ENCODE measurements around the gene TRIM43. TPM values are rescaled to one million over a fixed set of nuclear protein-coding genes. Genes with fewer than 3 reads are reported as not detected.
"Not testable (repeated sequence)": the region's sequence is repeated elsewhere in the genome, so short reads cannot be mapped to it uniquely, and the experiment has no call there.

TRIM43 gene
- total and polyA plus RNA-seq, 2 donors from 2014 or later, result not detected

GRCh38 chr2:95589777-95590536 lies 1.8 kb upstream of the TRIM43 start:
- H3K4me1 ChIP-seq (ENCODE audit: control insufficient read depth in 2 of 3, insufficient read depth in 2 of 3, low read depth in 1 of 3, low read length in 3 of 3); FAIRE-seq; H3K9ac ChIP-seq (ENCODE audit: low read length in 3 of 3); intact Hi-C loops (cut with DNase I); H3K27ac ChIP-seq (ENCODE audit: low read depth in 2 of 2, low read length in 2 of 2); DNase-seq; H3K27me3 ChIP-seq (ENCODE audit: control insufficient read depth, insufficient read depth, low read length); H3K36me3 ChIP-seq (ENCODE audit: control insufficient read depth in 2 of 3, insufficient read depth in 3 of 3, low read length in 3 of 3); H3K9me3 ChIP-seq (ENCODE audit: control insufficient read depth in 2 of 3, insufficient read depth in 1 of 3, low read length in 3 of 3); H3K4me3 ChIP-seq (ENCODE audit: low read length in 3 of 3): not testable (repeated sequence)

- FAIRE-seq; H3K4me1 ChIP-seq (ENCODE audit: control insufficient read depth in 2 of 3, insufficient read depth in 2 of 3, low read depth in 1 of 3, low read length in 3 of 3); H3K27ac ChIP-seq (ENCODE audit: low read depth in 2 of 2, low read length in 2 of 2); H3K9ac ChIP-seq (ENCODE audit: low read length in 3 of 3); H3K36me3 ChIP-seq (ENCODE audit: control insufficient read depth in 2 of 3, insufficient read depth in 3 of 3, low read length in 3 of 3); H3K27me3 ChIP-seq (ENCODE audit: control insufficient read depth, insufficient read depth, low read length); H3K4me3 ChIP-seq (ENCODE audit: low read length in 3 of 3); intact Hi-C loops (cut with DNase I); DNase-seq; H3K9me3 ChIP-seq (ENCODE audit: control insufficient read depth in 2 of 3, insufficient read depth in 1 of 3, low read length in 3 of 3): not testable (repeated sequence)
Observed at GRCh38 chr2:95592973-95593372, 1.2 kb downstream of the TRIM43 start.

- H3K36me3 ChIP-seq (ENCODE audit: control insufficient read depth in 2 of 3, insufficient read depth in 3 of 3, low read length in 3 of 3); H3K9ac ChIP-seq (ENCODE audit: low read length in 3 of 3); H3K4me3 ChIP-seq (ENCODE audit: low read length in 3 of 3); FAIRE-seq; H3K9me3 ChIP-seq (ENCODE audit: control insufficient read depth in 2 of 3, insufficient read depth in 1 of 3, low read length in 3 of 3); H3K27ac ChIP-seq (ENCODE audit: low read depth in 2 of 2, low read length in 2 of 2); intact Hi-C loops (cut with DNase I); DNase-seq; H3K4me1 ChIP-seq (ENCODE audit: control insufficient read depth in 2 of 3, insufficient read depth in 2 of 3, low read depth in 1 of 3, low read length in 3 of 3); H3K27me3 ChIP-seq (ENCODE audit: control insufficient read depth, insufficient read depth, low read length): not testable (repeated sequence)
Observed at GRCh38 chr2:95595012-95595411, 3.2 kb downstream of the TRIM43 start.

GRCh38 chr2:95601301-95601700 lies 9.5 kb downstream of the TRIM43 start:
- H3K36me3 ChIP-seq (ENCODE audit: control insufficient read depth in 2 of 3, insufficient read depth in 3 of 3, low read length in 3 of 3); FAIRE-seq; intact Hi-C loops (cut with DNase I): not testable (repeated sequence)

GRCh38 chr2:95602146-95602545 lies 10.3 kb downstream of the TRIM43 start:
- intact Hi-C loops (cut with DNase I); H3K4me3 ChIP-seq (ENCODE audit: low read length in 3 of 3); H3K27ac ChIP-seq (ENCODE audit: low read depth in 2 of 2, low read length in 2 of 2); H3K9ac ChIP-seq (ENCODE audit: low read length in 3 of 3); H3K27me3 ChIP-seq (ENCODE audit: control insufficient read depth, insufficient read depth, low read length); H3K36me3 ChIP-seq (ENCODE audit: control insufficient read depth in 2 of 3, insufficient read depth in 3 of 3, low read length in 3 of 3); DNase-seq; FAIRE-seq; H3K4me1 ChIP-seq (ENCODE audit: control insufficient read depth in 2 of 3, insufficient read depth in 2 of 3, low read depth in 1 of 3, low read length in 3 of 3); H3K9me3 ChIP-seq (ENCODE audit: control insufficient read depth in 2 of 3, insufficient read depth in 1 of 3, low read length in 3 of 3): not testable (repeated sequence)

More at GRCh38 chr2:95601301-95601700, 9.5 kb downstream of the TRIM43 start:
- not testable (repeated sequence) for H3K9ac ChIP-seq (ENCODE audit: low read length in 3 of 3); H3K4me1 ChIP-seq (ENCODE audit: control insufficient read depth in 2 of 3, insufficient read depth in 2 of 3, low read depth in 1 of 3, low read length in 3 of 3); H3K9me3 ChIP-seq (ENCODE audit: control insufficient read depth in 2 of 3, insufficient read depth in 1 of 3, low read length in 3 of 3); H3K27me3 ChIP-seq (ENCODE audit: control insufficient read depth, insufficient read depth, low read length); H3K27ac ChIP-seq (ENCODE audit: low read depth in 2 of 2, low read length in 2 of 2); DNase-seq; H3K4me3 ChIP-seq (ENCODE audit: low read length in 3 of 3)

GRCh38 chr2:95608356-95608755 lies 16.6 kb downstream of the TRIM43 start:
- DNase-seq; H3K9ac ChIP-seq (ENCODE audit: low read length in 3 of 3); H3K27me3 ChIP-seq (ENCODE audit: control insufficient read depth, insufficient read depth, low read length); H3K36me3 ChIP-seq (ENCODE audit: control insufficient read depth in 2 of 3, insufficient read depth in 3 of 3, low read length in 3 of 3); FAIRE-seq; H3K4me3 ChIP-seq (ENCODE audit: low read length in 3 of 3); H3K9me3 ChIP-seq (ENCODE audit: control insufficient read depth in 2 of 3, insufficient read depth in 1 of 3, low read length in 3 of 3); H3K27ac ChIP-seq (ENCODE audit: low read depth in 2 of 2, low read length in 2 of 2); H3K4me1 ChIP-seq (ENCODE audit: control insufficient read depth in 2 of 3, insufficient read depth in 2 of 3, low read depth in 1 of 3, low read length in 3 of 3); intact Hi-C loops (cut with DNase I): not testable (repeated sequence)

- H3K27me3 ChIP-seq (ENCODE audit: control insufficient read depth, insufficient read depth, low read length); DNase-seq; intact Hi-C loops (cut with DNase I); H3K4me1 ChIP-seq (ENCODE audit: control insufficient read depth in 2 of 3, insufficient read depth in 2 of 3, low read depth in 1 of 3, low read length in 3 of 3); H3K27ac ChIP-seq (ENCODE audit: low read depth in 2 of 2, low read length in 2 of 2); FAIRE-seq; H3K9me3 ChIP-seq (ENCODE audit: control insufficient read depth in 2 of 3, insufficient read depth in 1 of 3, low read length in 3 of 3); H3K9ac ChIP-seq (ENCODE audit: low read length in 3 of 3); H3K36me3 ChIP-seq (ENCODE audit: control insufficient read depth in 2 of 3, insufficient read depth in 3 of 3, low read length in 3 of 3); H3K4me3 ChIP-seq (ENCODE audit: low read length in 3 of 3): not testable (repeated sequence)
Observed at GRCh38 chr2:95609764-95610163, 18.0 kb downstream of the TRIM43 start.

- H3K36me3 ChIP-seq (ENCODE audit: control insufficient read depth in 2 of 3, insufficient read depth in 3 of 3, low read length in 3 of 3); FAIRE-seq; H3K27me3 ChIP-seq (ENCODE audit: control insufficient read depth, insufficient read depth, low read length); H3K27ac ChIP-seq (ENCODE audit: low read depth in 2 of 2, low read length in 2 of 2); H3K4me1 ChIP-seq (ENCODE audit: control insufficient read depth in 2 of 3, insufficient read depth in 2 of 3, low read depth in 1 of 3, low read length in 3 of 3); intact Hi-C loops (cut with DNase I); H3K4me3 ChIP-seq (ENCODE audit: low read length in 3 of 3); H3K9ac ChIP-seq (ENCODE audit: low read length in 3 of 3); DNase-seq; H3K9me3 ChIP-seq (ENCODE audit: control insufficient read depth in 2 of 3, insufficient read depth in 1 of 3, low read length in 3 of 3): not testable (repeated sequence)
Observed at GRCh38 chr2:95613048-95613447, 21.2 kb downstream of the TRIM43 start.
